Gastroesophageal sphincter (tissue), 4 donors: ENCODE results near the gene ECM1. TPM values are rescaled to one million over a fixed set of nuclear protein-coding genes. Genes with fewer than 3 reads are reported as not detected.

Experiments used
- ATAC-seq: fragments of 150-250 bp; one replicate; pipeline ENCODE4 v1.9.1; 2016; ENCODE audit warnings: mild to moderate bottlenecking, moderate library complexity
- H3K27ac ChIP-seq, 4 donors: fragments of 200-600 bp; sonication (generic) in 3 of 4; 1 replicate in 3 of 4; 2 replicates in 1 of 4; pipeline ENCODE4 v1.5.1; 2016 to 2019
- H3K27me3 ChIP-seq: fragments of 200-600 bp; sonication (generic); one replicate; pipeline ENCODE4 v1.5.1; 2019
- H3K36me3 ChIP-seq, 2 donors: fragments of 200-600 bp; sonication (generic); one replicate each; pipeline ENCODE4 v1.5.1; 2019; ENCODE audit warnings: control low read depth in 1 of 2
- H3K4me1 ChIP-seq, 3 donors: fragments of 200-600 bp; sonication (generic); 1 replicate in 2 of 3; 2 replicates in 1 of 3; pipeline ENCODE4 v1.5.1; 2016 to 2019; ENCODE audit warnings: control low read depth in 2 of 3
- H3K4me3 ChIP-seq, 2 donors: fragments of 200-600 bp; sonication (generic); one replicate each; pipeline ENCODE4 v1.5.1; 2019; ENCODE audit warnings: mild to moderate bottlenecking in 1 of 2, moderate library complexity in 1 of 2
- H3K9me3 ChIP-seq, 3 donors: fragments of 200-600 bp; sonication (generic); one replicate each; pipeline ENCODE4 v1.5.1; 2017 to 2019; ENCODE audit warnings: control low read depth in 2 of 3
- EP300 ChIP-seq: sonication (generic); formaldehyde crosslinking; IDR thresholded peaks from one replicate; pipeline ENCODE4 v1.6.1; 2017; ENCODE audit warnings: antibody characterized with exemption, mild to moderate bottlenecking
- POLR2A ChIP-seq, 2 donors: fragments of 450-650 bp; IDR thresholded peaks; one replicate each; pipeline ENCODE4 v1.6.1; 2017; ENCODE audit warnings: antibody characterized with exemption in 2 of 2, mild to moderate bottlenecking in 2 of 2, moderate library complexity in 1 of 2
- POLR2AphosphoS5 ChIP-seq: sonication (generic); formaldehyde crosslinking; IDR thresholded peaks from one replicate; pipeline ENCODE4 v1.6.1; 2017; ENCODE audit warnings: antibody characterized with exemption
- WGBS, 2 donors: methylation state at CpG; one replicate each; pipeline ENCODE4 v1.1.5; 2018; ENCODE audit warnings: low coverage in 1 of 2; 5-methylcytosine and 5-hydroxymethylcytosine counted together
- total RNA-seq, 4 donors: library from RNA; depleted of rRNA; stranded (reverse); fragments of >200 nt; gene quantifications; one replicate each; pipeline ENCODE4 v1.1.0, GENCODE V29; 2016
- TF ChIP-seq, protein P1 (sequence below), 4 experiments: fragments of 200-600 bp in 2 of 4; fragments of 450-650 bp in 2 of 4; sonication (generic) in 1 of 4; IDR thresholded peaks; one replicate each; pipeline ENCODE4 v1.5.1; 2017 to 2019; ENCODE audit warnings: antibody characterized with exemption in 4 of 4, mild to moderate bottlenecking in 2 of 4, moderate library complexity in 2 of 4

Gene ECM1
- total RNA-seq, 4 donors from 2014 or later: 12.6 to 29.7 (median 19.4) TPM

- TF ChIP-seq POLR2A (IDR thresholded peaks at IDR 0.05) (no peak), POLR2AphosphoS5 (no peak), EP300 (no peak)
- TF ChIP-seq, protein P1, sequence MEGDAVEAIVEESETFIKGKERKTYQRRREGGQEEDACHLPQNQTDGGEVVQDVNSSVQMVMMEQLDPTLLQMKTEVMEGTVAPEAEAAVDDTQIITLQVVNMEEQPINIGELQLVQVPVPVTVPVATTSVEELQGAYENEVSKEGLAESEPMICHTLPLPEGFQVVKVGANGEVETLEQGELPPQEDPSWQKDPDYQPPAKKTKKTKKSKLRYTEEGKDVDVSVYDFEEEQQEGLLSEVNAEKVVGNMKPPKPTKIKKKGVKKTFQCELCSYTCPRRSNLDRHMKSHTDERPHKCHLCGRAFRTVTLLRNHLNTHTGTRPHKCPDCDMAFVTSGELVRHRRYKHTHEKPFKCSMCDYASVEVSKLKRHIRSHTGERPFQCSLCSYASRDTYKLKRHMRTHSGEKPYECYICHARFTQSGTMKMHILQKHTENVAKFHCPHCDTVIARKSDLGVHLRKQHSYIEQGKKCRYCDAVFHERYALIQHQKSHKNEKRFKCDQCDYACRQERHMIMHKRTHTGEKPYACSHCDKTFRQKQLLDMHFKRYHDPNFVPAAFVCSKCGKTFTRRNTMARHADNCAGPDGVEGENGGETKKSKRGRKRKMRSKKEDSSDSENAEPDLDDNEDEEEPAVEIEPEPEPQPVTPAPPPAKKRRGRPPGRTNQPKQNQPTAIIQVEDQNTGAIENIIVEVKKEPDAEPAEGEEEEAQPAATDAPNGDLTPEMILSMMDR (IDR thresholded peaks at IDR 0.05): no peak
- Histone ChIP-seq H3K9me3 (no peaks in the 10 kb centered on the region), H3K4me3 (no peak overlapping the region), H3K27me3 (no peaks in the 10 kb centered on the region), H3K36me3 (peaks cover 0 to 36% of the 10 kb centered on the region in 2 donors), H3K4me1 (peaks cover 0 to 41% (median 12%) of the 10 kb centered on the region in 3 donors), H3K27ac (no peak overlapping the region)
- ATAC-seq: no peak
- WGBS, 2 donors: 86 to 89% methylated on average over 5 to 10 of the region's 12 CpGs
Observed at GRCh38 chr1:150511551-150511950, 3.6 kb downstream of the ECM1 start.

DNA sequence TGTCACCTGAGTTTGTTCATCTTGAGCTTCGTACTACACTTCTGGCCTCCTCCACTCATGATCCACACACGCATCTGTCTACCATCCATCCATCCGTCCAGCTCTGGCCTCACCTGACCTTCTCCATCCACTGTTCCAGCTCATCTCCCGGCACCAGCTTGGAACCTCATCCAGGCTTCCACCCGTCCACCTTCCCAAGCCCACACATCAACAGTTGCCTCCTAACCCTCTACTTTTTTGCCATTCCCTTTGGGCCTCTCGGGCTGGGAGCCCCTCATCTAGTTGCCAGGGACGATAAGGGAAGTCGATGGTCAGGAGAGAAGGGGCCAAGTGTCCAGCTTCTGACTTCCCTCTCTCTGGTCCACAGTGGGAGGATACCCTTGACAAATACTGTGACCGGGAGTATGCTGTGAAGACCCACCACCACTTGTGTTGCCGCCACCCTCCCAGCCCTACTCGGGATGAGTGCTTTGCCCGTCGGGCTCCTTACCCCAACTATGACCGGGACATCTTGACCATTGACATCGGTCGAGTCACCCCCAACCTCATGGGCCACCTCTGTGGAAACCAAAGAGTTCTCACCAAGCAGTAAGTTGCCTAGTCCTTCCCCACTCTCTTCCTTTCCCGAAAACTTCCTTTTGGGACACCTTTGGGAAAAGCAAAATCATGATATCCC lies 4.2 kb downstream of the ECM1 start:
- TF ChIP-seq POLR2AphosphoS5: no peak
- no peak for TF ChIP-seq POLR2A (IDR thresholded peaks at IDR 0.05)
- no peak for TF ChIP-seq EP300
- TF ChIP-seq, protein P1 (IDR thresholded peaks at IDR 0.05): no peak
- no peaks in the 10 kb centered on the region for H3K9me3 ChIP-seq
- WGBS, 2 donors: 68 to 83% methylated on average over 2 to 14 of the region's 17 CpGs
- H3K4me3 ChIP-seq: no peak overlapping the region
- H3K4me1 ChIP-seq: peaks cover 0 to 46% (median 12%) of the 10 kb centered on the region in 3 donors
- peaks cover 0 to 31% of the 10 kb centered on the region in 2 donors for H3K36me3 ChIP-seq
- no peaks in the 10 kb centered on the region for H3K27me3 ChIP-seq
- ATAC-seq: no peak
- H3K27ac ChIP-seq: no peak overlapping the region

DNA sequence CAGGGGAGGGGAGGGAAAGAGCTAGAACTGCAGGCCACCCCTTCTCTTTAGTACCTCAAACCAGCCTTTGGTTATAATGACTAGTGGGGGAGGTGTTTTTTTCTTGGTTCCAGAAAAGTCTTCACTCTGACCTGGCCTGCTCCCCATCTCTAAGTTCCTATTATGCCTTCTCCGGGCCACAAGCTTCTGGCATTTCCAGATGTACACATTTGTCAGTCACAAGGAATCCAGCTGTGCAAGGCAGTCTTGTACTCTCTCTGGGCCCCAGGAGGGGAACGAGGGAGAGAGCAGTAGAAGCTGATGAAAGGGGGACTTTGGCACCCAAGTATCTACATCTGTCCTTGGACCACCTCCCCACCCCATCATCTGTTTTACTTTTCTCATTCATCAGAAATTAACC lies 4.9 kb downstream of the ECM1 start:
- H3K4me3 ChIP-seq: no peak overlapping the region

GRCh38 chr1:150513351-150513791 lies 5.5 kb downstream of the ECM1 start:
- Histone ChIP-seq H3K9me3 (no peaks in the 10 kb centered on the region), H3K27ac (no peak overlapping the region), H3K27me3 (no peaks in the 10 kb centered on the region), H3K4me3 (no peak overlapping the region), H3K4me1 (peaks cover 0 to 43% (median 12%) of the 10 kb centered on the region in 3 donors), H3K36me3 (peaks cover 0 to 25% of the 10 kb centered on the region in 2 donors)
- no peak for TF ChIP-seq POLR2AphosphoS5
- no peak for TF ChIP-seq EP300
- TF ChIP-seq, protein P1 (IDR thresholded peaks at IDR 0.05): no peak
- TF ChIP-seq POLR2A (IDR thresholded peaks at IDR 0.05): no peak
- ATAC-seq: no peak
- WGBS, 2 donors: 85% methylated on average over 5 of the region's 7 CpGs; no CpG with 5 or more reads in 1 of the 2 donors

More for the DNA sequence above, 4.9 kb downstream of the ECM1 start:
- 67% methylated on average over 1 of the region's 2 CpGs; no CpG with 5 or more reads in 1 of the 2 donors for WGBS, 2 donors
- Histone ChIP-seq H3K4me1 (peaks cover 0 to 48% (median 12%) of the 10 kb centered on the region in 3 donors), H3K36me3 (peaks cover 0 to 25% of the 10 kb centered on the region in 2 donors), H3K9me3 (no peaks in the 10 kb centered on the region), H3K27me3 (no peaks in the 10 kb centered on the region), H3K27ac (no peak overlapping the region)
- ATAC-seq: no peak
- TF ChIP-seq, protein P1 (IDR thresholded peaks at IDR 0.05): no peak
- no peak for TF ChIP-seq EP300
- no peak for TF ChIP-seq POLR2A (IDR thresholded peaks at IDR 0.05)
- no peak for TF ChIP-seq POLR2AphosphoS5

- H3K9me3 ChIP-seq: no peaks in the 10 kb centered on the region
- H3K4me1 ChIP-seq: peaks cover 0 to 34% (median 9%) of the 10 kb centered on the region in 3 donors
- peaks cover 0 to 25% of the 10 kb centered on the region in 2 donors for H3K36me3 ChIP-seq
- WGBS, 2 donors: 100% methylated on average over 1 of the region's 9 CpGs; no CpG with 5 or more reads in 1 of the 2 donors
- H3K27me3 ChIP-seq: no peaks in the 10 kb centered on the region
- H3K4me3 ChIP-seq: no peak overlapping the region
- TF ChIP-seq POLR2AphosphoS5 (no peak), POLR2A (IDR thresholded peaks at IDR 0.05) (no peak), EP300 (no peak)
- TF ChIP-seq, protein P1 (IDR thresholded peaks at IDR 0.05): no peak
- ATAC-seq: no peak
- H3K27ac ChIP-seq: peak overlapping the region in 1 of 4 donors; percentile 93
Observed at GRCh38 chr1:150514260-150514659, 6.4 kb downstream of the ECM1 start.
